ENCODE data around the gene NPIPB12.
"Not testable (repeated sequence)": the region's sequence is repeated elsewhere in the genome, so short reads cannot be mapped to it uniquely, and the experiment has no call there.

- not testable (repeated sequence) for TF ChIP-seq CTCF (IDR thresholded peaks at IDR 0.05 in 8 of 11, conservative IDR thresholded peaks at IDR 0.05 in 3 of 11); POLR2A (IDR thresholded peaks at IDR 0.05); POLR2AphosphoS5 (IDR thresholded peaks at IDR 0.05)
These were observed 48.5 kb downstream of the NPIPB12 start for GRCh38 chr16:29457660-29458059.
